HCT116 (cell line): ENCODE results near the gene C12orf57. TPM values are rescaled to one million over a fixed set of nuclear protein-coding genes. Genes with fewer than 3 reads are reported as not detected.

Source experiments
- ATAC-seq: fragments of 200-7000 bp; cut with Tn5 transposase; 2 replicates; pipeline ENCODE4 v1.9.1; 2020; ENCODE audit warnings: mild to moderate bottlenecking, moderate library complexity
- BruUV-seq: library from RNA; stranded (reverse); fragments of 400-500 nt; replicated peaks from 2 replicates; lab custom pipeline; 2021; lab: Mats Ljungman, UMichigan
- CTCF ChIA-PET: fragments of 300-600 bp; sonication (Branson Sonifier 250); formaldehyde crosslinking; loops from one replicate; lab custom pipeline; 2021; ENCODE audit warnings: antibody characterized with exemption; lab: Charles Lee
- POLR2A ChIA-PET: fragments of 300-600, 350-600 bp; sonication (Branson Sonifier 250); formaldehyde crosslinking; loops from one replicate; lab custom pipeline; 2021; ENCODE audit warnings: antibody characterized with exemption; lab: Charles Lee
- RAD21 ChIA-PET, 2 experiments: fragments of 300-600 bp; sonication (Branson Sonifier 250); formaldehyde crosslinking; loops; one replicate each; lab custom pipeline; 2023; ENCODE audit warnings: low total read pairs in 2 of 2; ENCODE audit not compliant: uncharacterized antibody in 2 of 2, unreplicated experiment in 2 of 2, low non-redundant PET in 1 of 2; lab: Charles Lee
- DNase-seq: peaks from one replicate; pipeline ENCODE4 v3.0.0-alpha.2; 2010; ENCODE audit warnings: low read depth, low spot score
- H2AFZ ChIP-seq: fragments of 200-600 bp; shearing (Covaris generic), sonication (generic); 2 replicates; pipeline ENCODE4 v1.6.1; 2017; ENCODE audit warnings: low read depth, mixed run types, mixed read lengths, antibody characterized with exemption, low read length; ENCODE audit not compliant: poor library complexity, severe bottlenecking
- H3K27ac ChIP-seq: 2 replicates; pipeline ENCODE4 v1.5.1; 2012; ENCODE audit warnings: low read depth, low read length
- H3K27me3 ChIP-seq: fragments of 200-600 bp; sonication (generic); 2 replicates; pipeline ENCODE4 v1.6.1; 2016; ENCODE audit warnings: mixed run types, low read length, mixed read lengths; ENCODE audit not compliant: insufficient read depth
- H3K36me3 ChIP-seq, 2 experiments: fragments of 200-500 bp in 1 of 2; fragments of 200-600 bp in 1 of 2; sonication (Bioruptor generic) in 1 of 2; sonication (generic) in 1 of 2; 2 replicates each; pipeline versions ENCODE4 v1.5.1 to v1.6.1; 2014 to 2016; ENCODE audit warnings: low read length in 2 of 2, inconsistent platforms in 1 of 2, mixed read lengths in 1 of 2, mixed run types in 1 of 2; ENCODE audit not compliant: insufficient read depth in 2 of 2, control insufficient read depth in 1 of 2
- H3K4me1 ChIP-seq, 2 experiments: fragments of 200-600 bp in 1 of 2; sonication (generic) in 1 of 2; 2 replicates each; pipeline versions ENCODE4 v1.5.1 to v1.6.1; 2012 to 2017; ENCODE audit warnings: low read length in 2 of 2, inconsistent platforms in 1 of 2, mild to moderate bottlenecking in 1 of 2, mixed read lengths in 1 of 2, mixed run types in 1 of 2, moderate library complexity in 1 of 2; ENCODE audit not compliant: insufficient read depth in 2 of 2, control insufficient read depth in 1 of 2
- H3K4me2 ChIP-seq: fragments of 200-600 bp; sonication (generic); 2 replicates; pipeline ENCODE4 v1.6.1; 2017; ENCODE audit warnings: mixed run types, low read length, mixed read lengths
- H3K4me3 ChIP-seq, 2 experiments: fragments of 200-600 bp in 1 of 2; sonication (generic) in 1 of 2; replicated peaks in 1 of 2; 2 replicates each; pipeline ENCODE4 v1.5.1; 2011 to 2016; ENCODE audit warnings: low read length in 2 of 2, control low read depth in 1 of 2, low read depth in 1 of 2, mild to moderate bottlenecking in 1 of 2, mixed read lengths in 1 of 2, mixed run types in 1 of 2
- H3K79me2 ChIP-seq: fragments of 200-600 bp; sonication (generic); 2 replicates; pipeline ENCODE4 v1.6.1; 2017; ENCODE audit warnings: mild to moderate bottlenecking, mixed run types, low read length, moderate library complexity, mixed read lengths; ENCODE audit not compliant: insufficient read depth
- H3K9ac ChIP-seq: fragments of 200-600 bp; sonication (generic); 2 replicates; pipeline ENCODE4 v1.6.1; 2016; ENCODE audit warnings: low read length, mixed read lengths
- H3K9me2 ChIP-seq: fragments of 200-600 bp; sonication (generic), shearing (Covaris generic); 2 replicates; pipeline ENCODE4 v1.6.1; 2017; ENCODE audit warnings: mixed run types, mild to moderate bottlenecking, moderate library complexity; ENCODE audit not compliant: insufficient read depth
- H3K9me3 ChIP-seq, 2 experiments: fragments of 200-500 bp in 1 of 2; fragments of 200-600 bp in 1 of 2; sonication (Bioruptor generic) in 1 of 2; sonication (generic) in 1 of 2; 2 replicates each; pipeline ENCODE4 v1.6.1; 2014 to 2017; ENCODE audit warnings: low read length in 2 of 2, mixed read lengths in 2 of 2, inconsistent platforms in 1 of 2, low read depth in 1 of 2, mild to moderate bottlenecking in 1 of 2, mixed run types in 1 of 2, moderate library complexity in 1 of 2; ENCODE audit not compliant: control insufficient read depth in 1 of 2, insufficient read depth in 1 of 2
- H4K20me1 ChIP-seq: fragments of 200-600 bp; sonication (generic), shearing (Covaris generic); 2 replicates; pipeline ENCODE4 v1.6.1; 2017; ENCODE audit warnings: mixed run types, mild to moderate bottlenecking, moderate library complexity; ENCODE audit not compliant: insufficient read depth
- CEBPB ChIP-seq: IDR thresholded peaks from 2 replicates; pipeline ENCODE4 v1.6.1; 2012; ENCODE audit warnings: low read depth
- CTCF ChIP-seq, 3 experiments: fragments of 200-600 bp in 1 of 3; sonication (generic) in 1 of 3; IDR thresholded peaks in 2 of 3; conservative IDR thresholded peaks in 1 of 3; 2 replicates each; pipeline ENCODE4 v1.5.1; 2012 to 2017; ENCODE audit warnings: low read depth in 2 of 3, low read length in 2 of 3, antibody characterized with exemption in 1 of 3, borderline replicate concordance in 1 of 3, control low read depth in 1 of 3, mild to moderate bottlenecking in 1 of 3, mixed read lengths in 1 of 3, mixed run types in 1 of 3, moderate library complexity in 1 of 3; ENCODE audit not compliant: insufficient read depth in 1 of 3
- ELF1 ChIP-seq: IDR thresholded peaks from 2 replicates; pipeline ENCODE4 v1.6.1; 2012; ENCODE audit warnings: low read depth, borderline replicate concordance
- SRF ChIP-seq: IDR thresholded peaks from 2 replicates; pipeline ENCODE4 v1.6.1; 2012; ENCODE audit warnings: low read depth
- intact Hi-C: fragments of 100-400 bp; cut with micrococcal nuclease; formaldehyde crosslinking; loops from 2 replicates; pipeline ENCODE4 v1.10.0; 2022
- total RNA-seq: library from RNA; stranded (reverse); gene quantifications from one replicate; pipeline ENCODE4 v1.2.1, GENCODE V29; 2021; ENCODE audit not compliant: unreplicated experiment

The C12orf57 gene
- total RNA-seq, 1 experiment from 2014 or later = 202 TPM

GRCh38 chr12:6914947-6915788 is 28.7 kb upstream of the C12orf57 start:
- no peaks in the 10 kb centered on the region for H3K9me3 ChIP-seq
- no peaks in the 10 kb centered on the region for H3K9me2 ChIP-seq
- peak overlapping the region; percentile 92 for H3K4me2 ChIP-seq
- ATAC-seq (peak; percentile 52), DNase-seq (no peak)
- no peaks in the 10 kb centered on the region for H3K27me3 ChIP-seq
- peaks cover 8 to 17% of the 10 kb centered on the region in 2 experiments for H3K36me3 ChIP-seq
- CTCF ChIA-PET = interaction anchor here (1.0 to 1.4 kb wide), 3 partner anchors 10 to 46 kb away, joined by 3 to 4 read pairs (median 3); no protein-coding TSS in a partner anchor
- H2AFZ ChIP-seq = no peak overlapping the region
- no peaks in the 10 kb centered on the region for H4K20me1 ChIP-seq
- intact Hi-C loops = no loop called here
- TSS peak; percentile 29 for BruUV-seq
- H3K79me2 ChIP-seq = peaks cover 13% of the 10 kb centered on the region; the same call in 1 of the 2 replicates
- H3K4me3 ChIP-seq = peak overlapping the region; percentile 79 to 81
- peak overlapping the region; percentile 53; the same call in 1 of the 2 replicates for H3K27ac ChIP-seq
- H3K4me1 ChIP-seq = peaks cover 15 to 29% of the 10 kb centered on the region in 2 experiments
- peak overlapping the region; percentile 68 for H3K9ac ChIP-seq
- POLR2A ChIA-PET = interaction anchor here (0.6 to 1.3 kb wide), 2 partner anchors 21 to 29 kb away, joined by 3 to 7 read pairs; partner anchors contain the start of genes C12orf57 and RNU7-1
- TF ChIP-seq ELF1 = no peak
- no peak for TF ChIP-seq SRF
- TF ChIP-seq CEBPB = no peak
- TF ChIP-seq CTCF (IDR thresholded peaks at IDR 0.05 in 2 of 3, conservative IDR thresholded peaks at IDR 0.05 in 1 of 3; ENCODE audit: borderline replicate concordance in 1 of 3, insufficient read depth in 1 of 3, low read depth in 2 of 3, low read length in 2 of 3) = no peak
- RAD21 ChIA-PET = no interaction called here
